Non-pigmented ciliary epithelial cell (primary cell): Measurements from ENCODE around the gene PTPN2.
"Not testable (repeated sequence)": the region's sequence is repeated elsewhere in the genome, so short reads cannot be mapped to it uniquely, and the experiment has no call there.

Source experiments
- DNase-seq: peaks from one replicate; pipeline ENCODE4 v3.0.0-alpha.2; 2010; ENCODE audit warnings: low read depth

Gene PTPN2

DNA sequence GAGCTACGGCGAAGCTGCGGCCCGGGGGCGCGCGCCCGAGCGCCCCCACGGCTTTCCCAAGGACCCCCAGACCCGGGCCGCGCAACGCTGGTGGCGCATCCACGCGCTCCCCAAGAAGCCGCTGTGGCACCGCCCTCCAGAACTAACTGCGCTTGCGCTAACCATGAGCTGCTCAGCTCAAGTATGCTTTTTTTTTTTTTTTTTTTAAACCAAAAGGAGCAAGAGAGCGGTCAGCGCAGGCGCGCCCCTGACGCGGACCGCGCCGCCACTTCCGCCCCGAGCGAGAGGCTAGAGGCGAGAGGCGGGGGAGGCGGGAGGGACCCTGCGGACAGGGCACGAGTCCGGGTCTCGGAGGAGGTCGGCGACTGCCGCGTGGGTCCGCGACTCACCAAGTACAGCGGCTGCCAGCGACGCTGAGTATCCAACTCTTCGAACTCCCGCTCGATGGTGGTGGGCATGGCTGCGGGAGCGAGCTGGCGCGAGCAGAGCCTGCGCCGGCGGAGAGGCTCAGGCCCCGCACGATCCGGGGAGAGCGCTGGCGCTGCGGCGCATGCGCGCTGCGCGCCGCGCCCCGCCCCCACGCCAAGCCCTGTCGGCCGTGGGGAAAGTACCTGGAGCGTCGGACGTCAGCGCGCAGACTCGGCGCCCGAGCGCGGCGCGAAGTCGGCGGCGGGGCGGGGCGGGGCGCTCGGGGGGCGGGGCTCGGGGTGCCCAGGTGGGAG is at the start of gene PTPN2:
Gene PTPN2, minus strand, starts transcription at position 554 of the 722 bp plus-strand sequence. Its CDS starts 96 bp downstream, at position 458.
- peak; percentile 76 for DNase-seq

DNA sequence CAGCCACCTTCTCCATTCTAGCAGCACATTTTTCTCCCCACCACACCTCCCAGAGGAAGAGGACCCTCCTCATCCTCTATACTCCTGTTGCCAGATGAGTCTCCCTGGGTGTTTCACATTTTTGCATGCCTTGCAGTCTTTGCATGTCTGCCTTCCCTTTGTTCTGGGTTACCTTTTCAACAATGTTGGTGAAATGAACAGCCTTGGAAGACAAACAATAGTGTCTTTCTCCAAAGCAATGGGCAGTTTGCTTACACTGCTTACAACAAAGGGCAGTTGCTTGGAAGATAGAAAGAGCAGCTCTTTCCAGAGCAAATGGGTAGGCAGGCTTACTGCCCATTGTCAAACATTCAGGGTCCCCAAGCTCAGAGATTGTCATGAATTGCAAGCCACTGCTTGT is 49.3 kb upstream of the PTPN2 start:
- no peak for DNase-seq

DNA sequence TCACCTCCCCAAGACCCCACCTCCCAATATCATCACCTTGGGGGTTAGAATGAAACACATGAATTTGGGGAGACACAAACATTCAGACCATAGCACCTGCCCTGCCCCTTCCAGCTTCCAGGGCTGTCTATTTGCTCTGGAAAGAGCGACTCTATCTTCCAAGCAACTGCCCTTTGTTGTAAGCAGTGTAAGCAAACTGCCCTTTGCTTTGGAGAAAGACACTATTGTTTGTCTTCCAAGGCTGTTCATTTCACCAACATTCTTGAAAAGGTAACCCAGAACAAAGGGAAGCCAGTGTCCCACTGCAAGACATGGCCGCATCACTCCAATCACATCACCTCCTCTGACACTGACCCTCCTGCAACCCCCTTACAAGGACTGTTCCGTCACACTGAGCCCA is 46.9 kb upstream of the PTPN2 start:
- no peak for DNase-seq

DNA sequence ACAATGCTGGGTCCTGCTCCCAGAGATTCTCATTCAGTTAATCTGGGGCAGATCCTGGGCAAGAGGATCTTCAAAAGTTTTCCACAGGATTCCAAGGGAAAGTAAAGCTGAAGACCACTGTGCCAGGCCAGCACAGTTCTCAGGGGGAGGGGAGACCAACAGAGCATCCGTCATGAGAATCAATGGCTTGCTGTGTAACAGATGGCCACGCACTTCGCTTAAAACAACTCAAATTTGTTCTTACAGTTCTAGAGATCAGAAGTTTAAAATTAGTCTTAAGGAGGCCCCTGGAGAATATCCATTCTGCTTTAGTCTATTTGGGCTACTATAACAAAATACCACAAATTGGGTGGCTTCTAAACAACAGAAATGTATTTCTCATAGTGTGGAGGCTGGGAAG is 46.3 kb upstream of the PTPN2 start:
- no peak for DNase-seq

DNA sequence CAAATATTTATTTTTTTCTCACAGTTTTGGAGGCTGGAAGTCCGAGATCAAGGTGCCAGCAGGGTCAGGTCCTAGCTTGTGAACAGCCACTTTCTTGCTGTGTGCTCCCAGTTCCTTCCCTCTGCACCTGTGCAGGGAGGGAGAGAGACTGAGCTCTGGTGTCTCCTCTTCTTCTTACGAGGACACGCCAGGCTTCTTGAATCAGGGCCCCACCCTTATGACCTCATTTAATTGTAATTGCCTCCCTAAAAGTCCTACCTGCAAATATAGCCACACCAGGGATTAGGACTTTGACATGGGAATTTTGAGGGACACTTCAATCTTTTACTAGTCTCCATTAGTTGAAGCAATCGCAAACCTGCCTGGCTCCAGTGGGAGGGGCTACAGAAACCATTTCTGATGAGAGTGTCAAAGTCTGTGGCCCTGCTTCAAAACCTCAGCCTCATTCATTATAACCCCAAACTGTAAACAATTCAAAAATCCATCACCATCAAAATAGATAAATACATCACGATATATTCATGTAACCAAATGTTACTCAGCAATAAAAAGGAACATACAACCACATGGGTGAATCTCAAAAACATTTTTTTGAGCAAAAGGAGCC is 45.5 kb upstream of the PTPN2 start:
- DNase-seq, result no peak

DNA sequence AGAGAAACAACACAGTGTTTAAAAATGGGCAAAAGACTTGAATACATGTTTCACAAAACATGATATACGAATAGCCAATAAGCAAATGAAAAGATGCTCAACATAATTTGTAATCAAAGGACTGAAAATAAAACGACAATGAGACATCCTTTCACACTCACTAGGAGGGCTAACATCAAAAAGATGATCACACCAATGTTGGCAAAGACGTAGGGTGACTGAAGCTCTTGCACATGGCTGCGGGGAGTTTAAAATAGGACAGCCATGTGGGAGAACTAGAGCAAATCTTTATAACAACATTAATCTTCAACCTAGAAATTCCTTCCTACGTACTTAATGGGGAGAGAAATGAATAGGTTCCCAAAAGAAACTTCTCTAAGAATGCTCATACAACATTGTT is 44.6 kb upstream of the PTPN2 start:
- no peak for DNase-seq

DNA sequence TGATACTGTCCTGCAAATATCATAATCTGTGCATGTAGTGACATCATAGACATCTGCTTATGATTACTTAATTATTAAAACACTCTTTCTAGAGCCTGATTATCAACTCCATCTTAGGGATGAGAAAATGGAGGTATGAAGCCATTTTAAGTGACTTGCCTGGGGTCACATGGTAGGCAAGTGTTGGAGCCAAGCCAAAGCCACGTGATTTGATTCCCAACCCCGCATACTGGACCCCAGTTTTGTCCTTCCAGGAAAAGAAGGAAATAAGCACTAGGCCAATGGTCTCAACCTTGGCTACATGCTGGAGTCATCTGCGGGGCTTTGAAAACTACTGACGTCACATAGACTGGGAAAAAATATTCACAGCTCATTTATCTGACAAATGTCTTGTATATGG is 44.2 kb upstream of the PTPN2 start:
- DNase-seq, result no peak

DNA sequence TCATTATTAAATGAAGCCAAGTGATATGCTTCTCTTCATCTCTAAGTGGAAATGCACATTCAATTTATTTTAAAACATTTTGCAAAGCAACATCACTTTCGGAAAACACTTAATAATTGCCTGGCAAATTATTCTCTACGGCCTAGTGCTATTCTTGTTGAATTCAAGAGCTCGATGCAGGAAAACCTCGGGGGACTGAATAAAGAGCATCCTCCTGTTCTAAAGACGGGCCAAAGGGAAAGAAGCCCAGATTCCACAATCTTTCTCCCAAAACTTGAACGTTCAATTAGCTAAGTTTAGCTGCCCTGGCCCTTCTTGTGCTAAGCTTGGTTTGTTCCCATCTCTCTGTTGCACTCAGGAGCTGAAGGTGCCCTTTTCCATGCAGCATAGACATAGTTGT is 40.6 kb upstream of the PTPN2 start:
- DNase-seq, result no peak

DNA sequence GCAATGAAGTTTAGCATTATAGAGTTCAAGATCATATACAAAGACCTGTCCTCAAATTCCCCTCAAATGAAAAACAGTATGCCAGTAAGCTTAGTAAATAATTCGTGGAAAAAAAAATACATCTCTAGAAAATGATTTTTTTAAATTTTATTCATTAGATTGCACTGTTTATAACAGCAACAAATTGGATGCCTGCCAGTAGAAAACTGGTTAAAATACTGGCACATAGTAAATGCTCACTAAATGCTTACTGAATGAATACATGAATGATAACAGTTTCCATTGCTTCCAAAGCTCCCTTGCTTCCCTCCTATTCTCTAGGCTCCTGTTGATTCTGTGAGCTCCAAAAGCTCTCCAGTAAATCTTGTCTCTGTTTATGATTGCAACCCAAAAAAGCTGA is 38.2 kb upstream of the PTPN2 start:
- DNase-seq, result no peak

DNA sequence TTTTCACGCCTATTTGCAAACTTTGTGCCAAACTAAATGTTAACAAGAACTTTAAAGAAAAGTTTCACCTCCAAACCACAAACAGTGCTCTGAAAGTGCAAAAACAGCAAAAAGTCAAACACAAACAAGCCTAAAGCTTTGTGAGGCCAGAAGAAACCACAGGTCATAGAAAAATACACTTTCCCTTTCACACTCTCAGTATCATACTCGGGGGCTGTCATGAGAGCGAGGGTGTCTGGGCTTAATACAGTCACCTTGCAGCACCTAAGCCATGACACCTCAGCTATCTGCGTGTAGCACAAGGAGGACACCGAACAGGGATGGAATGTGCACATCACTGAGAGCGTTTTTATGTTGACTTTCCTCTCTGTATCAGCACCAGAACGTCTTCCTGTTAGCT is 37.1 kb upstream of the PTPN2 start:
- DNase-seq, result no peak

DNA sequence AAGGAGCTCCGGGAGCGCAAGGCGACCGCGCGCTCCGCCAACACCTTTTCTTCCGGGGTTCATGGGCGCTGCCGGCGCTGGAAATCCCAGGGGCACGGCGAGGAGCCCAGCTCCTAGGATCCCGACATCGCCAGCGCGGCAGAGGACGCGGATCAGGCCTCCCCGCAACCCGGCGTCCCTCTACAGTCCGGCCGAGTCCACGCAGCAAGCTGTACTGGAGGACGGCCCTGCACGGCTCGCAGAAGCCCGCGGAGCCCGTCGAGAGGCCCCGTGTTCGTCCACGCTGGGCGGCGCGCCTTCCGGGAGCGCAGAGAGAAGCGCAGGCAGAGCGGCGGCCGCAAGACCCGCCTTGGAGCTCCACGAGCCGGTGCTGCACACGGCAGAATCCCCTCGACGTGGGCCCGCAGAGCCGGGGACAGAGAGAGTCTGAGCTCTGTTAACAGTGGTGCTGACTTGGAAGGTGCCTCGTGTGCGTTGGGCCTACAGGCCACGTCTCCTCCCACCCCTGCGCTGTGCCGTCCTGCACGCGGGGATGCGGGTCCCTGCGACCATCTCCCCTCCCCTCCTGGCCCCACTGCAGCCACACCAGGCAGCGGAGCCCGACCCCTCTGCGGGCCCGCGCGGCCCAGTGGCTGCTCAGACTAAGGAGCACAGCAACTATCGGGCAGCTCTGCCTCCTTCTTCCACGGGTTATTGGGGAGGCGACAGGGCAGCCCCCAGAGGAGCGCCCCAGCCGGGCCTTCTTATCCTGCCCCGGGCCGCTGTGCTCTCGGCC is 28.1 kb upstream of the PTPN2 start:
- DNase-seq, result no peak

DNA sequence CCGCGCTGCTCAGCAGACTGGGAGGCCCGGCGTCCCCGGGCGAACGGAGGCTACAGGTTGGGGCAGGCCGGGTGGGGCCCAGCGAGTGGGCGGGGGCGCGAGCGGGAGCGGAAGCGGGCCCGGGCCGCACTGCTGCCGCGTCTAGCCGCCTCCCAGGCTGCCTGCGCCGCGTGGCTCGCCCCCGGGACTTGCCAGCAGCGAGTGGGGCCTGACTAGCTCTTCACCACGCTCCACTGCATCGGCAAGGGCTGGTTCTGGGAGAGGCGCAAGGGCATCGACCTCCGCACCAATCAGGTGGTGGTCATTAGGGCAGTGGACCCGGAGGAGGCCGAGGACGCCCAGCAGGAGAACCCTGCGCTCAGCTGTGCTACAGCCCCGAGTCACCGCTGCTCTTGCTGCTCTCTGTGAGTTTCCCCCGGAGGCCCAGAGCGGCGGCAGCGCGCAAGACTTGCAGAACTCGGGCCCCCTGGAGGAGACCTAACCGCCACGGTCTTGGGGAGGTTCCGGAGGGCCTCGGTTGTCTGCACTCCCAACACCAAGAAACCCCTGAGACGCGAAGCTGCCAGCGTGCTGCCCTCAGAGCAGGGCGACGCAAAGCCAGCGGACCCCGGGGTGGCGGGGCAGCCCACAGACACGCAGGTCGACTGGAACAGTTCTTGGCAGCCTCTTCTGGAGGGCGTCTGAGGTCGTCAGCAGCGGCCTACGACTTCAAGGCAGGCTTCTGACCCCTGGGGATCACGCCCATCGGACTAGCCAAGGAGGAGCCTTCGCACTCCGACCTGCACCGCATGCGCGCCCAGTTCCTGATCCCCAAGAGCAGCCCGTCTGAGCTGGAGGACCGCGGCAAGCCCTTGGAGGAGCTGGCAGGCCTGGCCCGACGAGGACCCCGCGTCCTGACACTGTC is 27.2 kb upstream of the PTPN2 start:
- DNase-seq, result no peak

DNA sequence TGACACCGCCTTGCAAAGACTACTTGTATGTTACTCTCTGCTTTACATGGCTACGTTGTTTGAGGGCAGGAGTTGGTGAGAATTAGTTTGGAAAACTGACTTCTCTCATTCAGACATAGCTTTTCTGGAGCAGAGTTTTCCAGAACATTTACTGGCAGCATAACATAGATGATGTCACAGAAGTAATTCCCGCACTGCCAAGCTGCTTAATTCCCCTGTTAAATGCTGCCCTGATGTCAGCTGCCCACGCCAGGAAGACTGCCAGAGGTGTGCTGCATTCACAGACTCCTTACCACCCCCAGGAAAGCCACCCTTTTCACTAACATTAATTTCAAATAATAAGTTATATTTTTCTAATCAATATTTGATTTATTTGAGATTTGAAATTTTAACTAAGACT is 24.7 kb upstream of the PTPN2 start:
- DNase-seq, result no peak

DNA sequence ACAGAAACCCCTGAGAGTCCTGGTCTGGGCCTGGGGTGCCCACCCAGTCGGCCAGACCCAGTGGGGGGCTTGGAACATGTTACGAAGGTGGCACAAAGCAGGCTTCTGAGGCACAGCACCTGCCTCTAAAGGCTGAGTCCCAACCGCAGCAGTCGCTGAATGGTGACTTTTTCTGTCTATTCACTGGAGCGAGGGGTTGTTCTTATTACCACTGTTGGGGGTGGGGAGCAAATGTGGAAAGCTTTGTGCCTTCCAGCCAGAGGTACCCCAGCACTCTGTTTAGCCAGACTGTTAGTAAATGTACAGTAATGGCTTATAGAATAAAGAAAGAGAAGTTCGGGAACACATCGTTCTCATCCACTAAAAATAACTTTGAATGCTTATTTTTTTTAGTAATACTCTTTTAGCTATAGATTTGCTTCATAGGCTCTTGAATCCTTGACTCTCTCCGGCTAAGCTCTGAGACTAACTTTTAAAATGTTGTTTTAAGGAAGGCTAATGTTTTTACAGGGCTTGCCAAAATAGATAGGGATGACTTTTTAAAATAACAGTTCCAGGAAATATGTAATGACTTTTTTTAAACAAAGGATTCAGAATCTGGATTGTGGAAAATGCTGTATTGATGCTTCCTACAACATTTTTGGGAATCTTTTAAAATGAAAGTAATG is 23.4 kb upstream of the PTPN2 start:
- peak; percentile 18 for DNase-seq

DNA sequence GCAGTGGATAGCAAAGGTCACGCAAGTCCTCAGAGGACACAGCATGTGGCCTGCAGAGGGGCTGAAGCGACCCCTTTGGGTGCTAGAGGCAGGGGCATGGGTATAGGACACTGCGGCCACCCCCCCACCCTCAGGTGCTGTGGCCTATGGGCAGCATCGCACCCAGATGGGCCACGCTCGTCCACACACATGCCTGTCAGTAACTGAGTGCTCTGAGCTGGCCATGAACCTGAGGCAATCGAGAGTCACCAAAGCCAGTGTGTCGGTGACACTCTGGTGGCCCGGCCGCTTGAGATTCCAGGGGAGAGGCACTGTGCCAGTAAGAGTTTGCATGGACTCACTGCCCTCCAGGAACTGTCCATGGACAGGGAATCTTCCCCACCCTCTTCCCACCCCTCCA is 22.7 kb upstream of the PTPN2 start:
- no peak for DNase-seq

DNA sequence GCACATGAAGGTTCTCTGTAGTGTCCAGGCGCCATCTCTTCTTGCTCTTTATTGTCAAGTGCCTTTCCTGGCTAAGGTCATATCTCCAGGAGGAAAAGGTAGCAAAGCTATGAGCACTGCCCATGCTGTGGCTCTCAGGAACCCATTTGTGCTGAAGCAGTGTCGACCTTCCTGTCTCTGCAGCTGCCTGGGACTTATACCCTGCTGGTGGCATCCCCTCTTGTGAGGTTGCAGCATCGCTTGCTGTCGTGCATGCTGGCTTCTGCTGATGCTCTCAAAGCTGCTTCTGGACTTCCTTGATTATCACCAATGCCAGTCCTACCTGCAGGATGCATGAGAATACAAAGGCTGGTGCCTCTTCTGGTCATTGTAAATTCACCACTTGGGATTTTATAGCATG is 22.1 kb upstream of the PTPN2 start:
- DNase-seq, result no peak

DNA sequence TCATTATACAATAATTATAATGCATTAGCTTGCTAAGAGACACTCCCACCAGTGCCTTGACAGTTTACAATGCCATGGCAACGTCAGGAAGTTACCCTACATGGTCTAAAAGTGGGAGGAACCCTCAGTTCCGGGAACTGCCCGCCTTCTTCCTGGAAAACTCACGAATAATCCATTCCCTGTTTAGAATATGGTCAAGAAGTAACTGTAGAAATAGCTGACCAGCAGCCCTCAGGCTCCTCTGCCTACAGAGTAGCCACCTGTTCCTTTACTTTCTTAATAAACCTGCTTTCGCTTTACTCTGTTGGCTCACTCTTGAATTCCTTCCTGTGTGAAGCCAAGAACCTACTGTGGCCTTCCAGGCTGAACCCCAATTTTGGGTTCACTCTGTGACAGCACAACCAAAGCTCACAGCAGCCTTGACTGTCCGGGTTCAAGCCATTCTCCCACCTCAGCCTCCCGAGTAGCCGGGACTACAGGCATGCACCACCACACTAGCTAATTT is 20.0 kb upstream of the PTPN2 start:
- no peak for DNase-seq

DNA sequence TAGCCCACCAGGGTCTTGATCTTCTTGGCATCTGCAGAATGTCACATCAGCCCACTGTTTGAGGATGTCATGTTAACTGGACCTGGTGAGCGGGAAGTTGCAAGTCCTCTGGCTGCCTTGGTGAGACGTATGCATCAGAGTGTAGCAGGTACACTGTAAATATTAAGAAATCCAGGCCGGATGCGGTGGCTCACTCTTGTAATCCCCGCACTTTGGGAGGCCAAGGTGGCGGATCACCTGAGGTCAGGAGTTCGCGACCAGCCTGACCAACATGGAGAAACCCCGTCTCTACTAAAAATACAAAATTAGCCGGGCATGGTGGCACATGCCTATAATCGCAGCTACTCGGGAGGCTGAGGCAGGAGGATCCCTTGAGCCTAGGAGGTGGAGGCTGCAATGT is 17.2 kb upstream of the PTPN2 start:
- DNase-seq, result not testable (repeated sequence)

DNA sequence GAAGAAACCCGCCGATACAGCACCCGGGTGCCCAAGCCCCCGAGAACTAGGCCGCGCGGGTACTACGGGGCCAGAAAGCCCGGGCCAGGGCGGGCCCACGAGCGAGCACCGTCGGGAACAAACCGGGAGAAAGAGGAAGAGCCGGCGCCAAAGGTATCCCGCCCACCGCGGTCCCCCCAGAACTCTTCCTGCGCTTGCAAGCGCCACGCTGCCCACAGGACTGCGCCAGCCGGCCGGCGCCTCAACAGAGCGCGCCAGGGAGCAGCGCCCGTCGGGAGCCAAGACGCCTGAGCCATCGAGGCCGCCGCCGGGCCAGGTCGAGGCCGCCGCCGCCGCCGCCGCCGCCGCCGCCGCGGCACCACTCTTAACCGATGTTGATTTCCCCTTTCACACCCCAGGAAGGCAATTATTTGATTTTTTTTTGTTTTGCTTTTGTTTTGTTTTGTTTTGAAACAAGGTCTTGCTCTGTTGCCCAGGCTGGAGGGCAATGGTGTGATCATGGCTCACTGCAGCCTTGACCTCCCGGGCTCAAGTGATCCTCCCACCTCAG is 12.8 kb upstream of the PTPN2 start:
- DNase-seq, result not testable (repeated sequence)

DNA sequence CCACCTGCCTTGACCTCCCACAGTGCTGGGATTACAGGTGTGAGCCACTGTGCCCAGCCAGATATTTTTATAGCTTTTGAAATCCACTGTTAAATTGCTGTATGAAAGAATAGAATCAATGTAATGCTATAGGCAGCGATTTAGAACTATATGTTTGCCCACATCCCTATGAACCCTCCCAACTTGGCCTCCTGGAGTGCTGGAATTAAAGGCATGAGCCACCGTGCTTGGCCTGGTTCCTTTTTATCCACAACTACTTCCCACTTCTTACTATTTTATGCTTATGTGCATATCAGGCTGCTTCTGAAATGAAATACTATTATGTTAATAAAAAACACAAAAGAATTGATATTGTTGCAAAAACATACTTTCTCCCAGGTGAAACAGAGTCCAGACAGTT is 11.6 kb upstream of the PTPN2 start:
- no peak for DNase-seq

DNA sequence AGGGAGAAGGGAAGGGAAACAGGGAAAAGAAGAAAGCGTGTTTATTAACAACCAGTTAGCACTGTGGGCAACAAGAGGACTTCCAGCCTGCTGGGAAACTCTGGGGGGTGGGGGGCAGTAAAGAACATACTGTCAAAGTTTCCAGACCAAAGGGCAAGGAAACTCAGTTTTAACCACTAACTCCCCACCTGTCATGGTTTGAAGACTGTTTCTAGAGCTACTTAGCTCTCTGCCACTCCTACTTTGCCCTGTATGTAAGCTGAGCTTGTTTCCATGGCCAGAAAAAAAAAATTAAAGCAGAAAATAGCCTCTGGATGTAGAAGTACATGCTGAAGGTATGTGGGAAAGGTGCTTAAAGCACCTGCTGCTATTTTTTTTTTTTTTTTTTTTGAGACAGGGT is 11.0 kb upstream of the PTPN2 start:
- DNase-seq, result no peak
